ENCODE measurements around the gene RANBP10. TPM values are rescaled to one million over a fixed set of nuclear protein-coding genes. Genes with fewer than 3 reads are reported as not detected.

Gene RANBP10
- total RNA-seq, result 10 to 100 TPM; 18.0 to 18.7 TPM

- CTCF ChIA-PET, result interaction anchor here (0.5 to 3.2 kb wide), 8 partner anchors 10 to 286 kb away, joined by 3 to 31 read pairs (median 4); partner anchors contain the start of genes CENPT and GFOD2
- POLR2A ChIA-PET, result interaction anchor here (0.6 to 1.7 kb wide), 5 partner anchors 27 to 146 kb away, joined by 3 to 5 read pairs (median 4); partner anchors contain the start of genes ACD, C16orf86, ENKD1 and GFOD2
These were observed at the start of gene RANBP10, which contains the start of gene TSNAXIP1 for GRCh38 chr16:67806428-67807147. Gene RANBP10 (minus strand): TSS chr16:67806560. CDS start chr16:67806536, 24 bp downstream. Gene TSNAXIP1 (plus strand): TSS chr16:67806889. CDS start chr16:67807150, 261 bp downstream.

- POLR2A ChIA-PET, result interaction anchor here (1.0 kb wide), 1 partner anchor 11 kb away, joined by 5 read pairs; no protein-coding TSS in a partner anchor
- CTCF ChIA-PET, result interaction anchor here (1.6 kb wide), 1 partner anchor 39 kb away, joined by 5 read pairs; no protein-coding TSS in a partner anchor
These were observed 49.4 kb upstream of the RANBP10 start for GRCh38 chr16:67855789-67856188.

GRCh38 chr16:67853670-67854069, 47.3 kb upstream of the RANBP10 start:
- CTCF ChIA-PET, result no interaction called here
- POLR2A ChIA-PET, result no interaction called here

GRCh38 chr16:67848118-67848517, 41.8 kb upstream of the RANBP10 start:
- CTCF ChIA-PET, result interaction anchor here (0.9 to 1.3 kb wide), 3 partner anchors 25 to 118 kb away, joined by 3 to 4 read pairs (median 3); partner anchors contain the start of genes EDC4, RANBP10 and TSNAXIP1
- POLR2A ChIA-PET, result no interaction called here

- POLR2A ChIA-PET, result interaction anchor here (1.6 to 1.8 kb wide), 2 partner anchors 14 to 89 kb away, joined by 6 to 8 read pairs; partner anchors contain the start of gene PSMB10
- CTCF ChIA-PET, result interaction anchor here (0.9 to 2.8 kb wide), 5 partner anchors 14 to 119 kb away, joined by 3 to 8 read pairs (median 4); partner anchors contain the start of genes RANBP10 and TSNAXIP1
These were observed 40.9 kb upstream of the RANBP10 start, which contains the start of gene CENPT for GRCh38 chr16:67847064-67847861. Gene CENPT (minus strand): TSS chr16:67847693. CDS start chr16:67833859, 13,834 bp downstream.

- ChIA-PET CTCF (interaction anchor here (1.2 to 2.8 kb wide), 3 partner anchors 13 to 36 kb away, joined by 3 to 8 read pairs (median 5); no protein-coding TSS in a partner anchor), POLR2A (interaction anchor here (1.6 to 1.8 kb wide), 2 partner anchors 13 to 90 kb away, joined by 6 to 8 read pairs; partner anchors contain the start of gene PSMB10)
These were observed 40.1 kb upstream of the RANBP10 start, which contains the start of gene NUTF2 for GRCh38 chr16:67846320-67847063. Gene NUTF2 (plus strand): TSS chr16:67846933. CDS start chr16:67865131, 18,198 bp downstream.

- CTCF ChIA-PET, result interaction anchor here (1.2 to 2.8 kb wide), 3 partner anchors 12 to 37 kb away, joined by 4 to 8 read pairs (median 5); no protein-coding TSS in a partner anchor
These were observed 39.6 kb upstream of the RANBP10 start for GRCh38 chr16:67846063-67846319.

GRCh38 chr16:67845291-67846062, 39.1 kb upstream of the RANBP10 start:
- ChIA-PET POLR2A (interaction anchor here (1.0 to 1.8 kb wide), 3 partner anchors 10 to 91 kb away, joined by 5 to 8 read pairs (median 6); partner anchors contain the start of gene PSMB10), CTCF (interaction anchor here (1.2 to 2.8 kb wide), 5 partner anchors 12 to 39 kb away, joined by 4 to 10 read pairs (median 5); partner anchors contain the start of genes RANBP10 and TSNAXIP1)

More at GRCh38 chr16:67846063-67846319, 39.6 kb upstream of the RANBP10 start:
- POLR2A ChIA-PET, result interaction anchor here (1.6 to 1.8 kb wide), 2 partner anchors 13 to 90 kb away, joined by 6 to 8 read pairs; partner anchors contain the start of gene PSMB10

- CTCF ChIA-PET, result interaction anchor here (0.6 to 2.8 kb wide), 6 partner anchors 11 to 85 kb away, joined by 3 to 10 read pairs (median 4); partner anchors contain the start of genes RANBP10 and TSNAXIP1
These were observed 38.1 kb upstream of the RANBP10 start for GRCh38 chr16:67844497-67844896.

GRCh38 chr16:67843343-67843765, 37.0 kb upstream of the RANBP10 start:
- POLR2A ChIA-PET, result interaction anchor here (0.6 kb wide), 2 partner anchors 41 to 825 kb away, joined by 4 to 6 read pairs; no protein-coding TSS in a partner anchor
- CTCF ChIA-PET, result interaction anchor here (0.6 to 2.0 kb wide), 7 partner anchors 10 to 261 kb away, joined by 3 to 10 read pairs (median 4); partner anchors contain the start of genes RANBP10 and TSNAXIP1

More at GRCh38 chr16:67844497-67844896, 38.1 kb upstream of the RANBP10 start:
- POLR2A ChIA-PET, result interaction anchor here (1.0 kb wide), 1 partner anchor 11 kb away, joined by 5 read pairs; no protein-coding TSS in a partner anchor

GRCh38 chr16:67842509-67843342, 36.4 kb upstream of the RANBP10 start:
- CTCF ChIA-PET, result interaction anchor here (0.6 to 1.3 kb wide), 3 partner anchors 9 to 26 kb away, joined by 3 to 4 read pairs (median 3); no protein-coding TSS in a partner anchor

GRCh38 chr16:67841816-67842508, 35.6 kb upstream of the RANBP10 start, which contains the start of gene THAP11:
Gene THAP11 (plus strand): TSS chr16:67842320. CDS start chr16:67842555, 235 bp downstream.
- ChIA-PET CTCF (interaction anchor here (0.8 to 1.3 kb wide), 5 partner anchors 8 to 169 kb away, joined by 3 to 6 read pairs (median 3); no protein-coding TSS in a partner anchor), POLR2A (no interaction called here)

More at GRCh38 chr16:67842509-67843342, 36.4 kb upstream of the RANBP10 start:
- POLR2A ChIA-PET, result interaction anchor here (0.6 kb wide), 1 partner anchor 41 kb away, joined by 4 read pairs; no protein-coding TSS in a partner anchor

GRCh38 chr16:67841198-67841815, 34.9 kb upstream of the RANBP10 start:
- ChIA-PET POLR2A (interaction anchor here (0.6 to 1.1 kb wide), 3 partner anchors 32 to 91 kb away, joined by 3 to 10 read pairs (median 4); partner anchors contain the start of gene EDC4), CTCF (interaction anchor here (0.8 to 1.2 kb wide), 3 partner anchors 25 to 168 kb away, joined by 3 to 6 read pairs (median 3); no protein-coding TSS in a partner anchor)

- ChIA-PET CTCF (interaction anchor here (1.8 kb wide), 1 partner anchor 21 kb away, joined by 6 read pairs; no protein-coding TSS in a partner anchor), POLR2A (no interaction called here)
These were observed 31.5 kb upstream of the RANBP10 start for GRCh38 chr16:67837811-67838210.

Measured in activated CD8-positive, alpha-beta memory T cell treated with anti-CD3 and anti-CD28 coated beads for 36 hours (primary cell).